Right atrium auricular region (tissue), 2 donors: ENCODE results near the gene KCNH6. TPM values are rescaled to one million over a fixed set of nuclear protein-coding genes. Genes with fewer than 3 reads are reported as not detected.

ENCODE experiments used
- DNase-seq: peaks from one replicate; pipeline ENCODE4 v3.0.0-alpha.2; 2019; ENCODE audit warnings: low spot score
- H3K27ac ChIP-seq, 2 donors: fragments of 200-600 bp; sonication (generic); 1 replicate in 1 of 2; 2 replicates in 1 of 2; pipeline ENCODE4 v1.5.1; 2016 to 2019
- H3K27me3 ChIP-seq, 2 donors: fragments of 200-600 bp; sonication (generic); one replicate each; pipeline versions ENCODE4 v1.5.1 to v1.6.0; 2017 to 2019
- H3K36me3 ChIP-seq: fragments of 200-600 bp; sonication (generic); one replicate; pipeline ENCODE4 v1.5.1; 2016
- H3K4me1 ChIP-seq, 2 donors: fragments of 200-600 bp; sonication (generic); one replicate each; pipeline versions ENCODE4 v1.5.1 to v1.6.0; 2017 to 2019
- H3K4me3 ChIP-seq, 2 donors: fragments of 200-600 bp; sonication (generic); 1 replicate in 1 of 2; 2 replicates in 1 of 2; pipeline ENCODE4 v1.5.1; 2017 to 2019; ENCODE audit warnings: mild to moderate bottlenecking in 1 of 2, moderate library complexity in 1 of 2
- H3K9me3 ChIP-seq, 2 donors: fragments of 200-600 bp; sonication (generic); one replicate each; pipeline ENCODE4 v1.5.1; 2019
- total RNA-seq, 2 donors: library from RNA; depleted of rRNA; stranded (reverse); fragments of >200 nt; gene quantifications; one replicate each; pipeline ENCODE4 v1.1.0, GENCODE V29; 2016
- TF ChIP-seq, protein P1 (sequence below), 2 donors: fragments of 200-600 bp; sonication (generic); IDR thresholded peaks; one replicate each; pipeline ENCODE4 v1.5.1; 2019; ENCODE audit warnings: antibody characterized with exemption in 2 of 2

Gene KCNH6
- total RNA-seq, 2 donors from 2014 or later: not detected

GRCh38 chr17:63512896-63513644, 10.1 kb upstream of the KCNH6 start:
- TF ChIP-seq, protein P1, sequence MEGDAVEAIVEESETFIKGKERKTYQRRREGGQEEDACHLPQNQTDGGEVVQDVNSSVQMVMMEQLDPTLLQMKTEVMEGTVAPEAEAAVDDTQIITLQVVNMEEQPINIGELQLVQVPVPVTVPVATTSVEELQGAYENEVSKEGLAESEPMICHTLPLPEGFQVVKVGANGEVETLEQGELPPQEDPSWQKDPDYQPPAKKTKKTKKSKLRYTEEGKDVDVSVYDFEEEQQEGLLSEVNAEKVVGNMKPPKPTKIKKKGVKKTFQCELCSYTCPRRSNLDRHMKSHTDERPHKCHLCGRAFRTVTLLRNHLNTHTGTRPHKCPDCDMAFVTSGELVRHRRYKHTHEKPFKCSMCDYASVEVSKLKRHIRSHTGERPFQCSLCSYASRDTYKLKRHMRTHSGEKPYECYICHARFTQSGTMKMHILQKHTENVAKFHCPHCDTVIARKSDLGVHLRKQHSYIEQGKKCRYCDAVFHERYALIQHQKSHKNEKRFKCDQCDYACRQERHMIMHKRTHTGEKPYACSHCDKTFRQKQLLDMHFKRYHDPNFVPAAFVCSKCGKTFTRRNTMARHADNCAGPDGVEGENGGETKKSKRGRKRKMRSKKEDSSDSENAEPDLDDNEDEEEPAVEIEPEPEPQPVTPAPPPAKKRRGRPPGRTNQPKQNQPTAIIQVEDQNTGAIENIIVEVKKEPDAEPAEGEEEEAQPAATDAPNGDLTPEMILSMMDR (IDR thresholded peaks at IDR 0.05): no peak
- Histone ChIP-seq H3K9me3 (no peaks in the 10 kb centered on the region), H3K4me3 (no peak overlapping the region), H3K27me3 (no peaks in the 10 kb centered on the region), H3K36me3 (no peaks in the 10 kb centered on the region), H3K27ac (no peak overlapping the region), H3K4me1 (no peaks in the 10 kb centered on the region)
- no peak for DNase-seq

DNA sequence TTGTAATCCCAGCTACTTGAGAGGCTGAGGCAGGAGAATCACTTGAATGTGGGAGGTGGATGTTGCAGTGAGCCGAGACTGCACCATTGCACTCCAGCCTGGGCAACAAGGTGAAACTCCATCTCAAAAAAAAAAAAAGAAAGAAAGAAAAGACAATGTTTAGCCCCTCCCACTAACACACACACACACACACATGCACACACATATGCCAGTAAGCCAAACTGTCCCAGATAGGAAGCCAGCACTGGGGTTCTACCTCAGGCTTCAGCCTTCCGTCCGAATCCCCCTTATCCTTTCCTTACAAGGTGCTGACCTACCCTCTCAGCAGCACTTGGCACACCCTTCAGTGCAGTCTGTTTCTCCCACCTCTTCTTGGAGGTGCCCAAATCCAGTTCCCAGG, 8.7 kb upstream of the KCNH6 start:
- Histone ChIP-seq H3K4me1 (no peaks in the 10 kb centered on the region), H3K27me3 (no peaks in the 10 kb centered on the region), H3K4me3 (no peak overlapping the region), H3K27ac (no peak overlapping the region), H3K36me3 (no peaks in the 10 kb centered on the region), H3K9me3 (no peaks in the 10 kb centered on the region)
- DNase-seq: no peak
- TF ChIP-seq, protein P1 (IDR thresholded peaks at IDR 0.05): no peak

DNA sequence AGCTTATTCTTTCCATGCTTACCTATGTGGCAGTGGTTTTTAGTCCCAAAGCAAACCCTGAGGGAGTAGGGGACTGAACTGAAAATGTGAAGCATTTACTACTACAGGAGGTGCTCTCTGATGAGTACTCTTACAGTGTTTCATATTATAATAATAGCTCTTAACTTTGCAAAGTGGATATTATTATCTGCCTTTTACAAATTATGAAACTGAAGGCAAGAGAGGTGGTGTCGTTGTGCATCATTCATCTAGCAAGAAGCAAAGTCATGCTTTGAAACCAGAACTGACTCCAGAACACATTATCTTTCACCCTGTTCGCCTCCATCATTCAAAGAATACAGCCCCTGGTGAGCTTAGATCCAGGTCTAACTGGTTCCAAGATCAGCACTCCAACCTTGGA, 8.2 kb upstream of the KCNH6 start:
- H3K27ac ChIP-seq: no peak overlapping the region
- no peak overlapping the region for H3K4me3 ChIP-seq
- H3K9me3 ChIP-seq: no peaks in the 10 kb centered on the region
- no peak for DNase-seq
- H3K36me3 ChIP-seq: no peaks in the 10 kb centered on the region
- TF ChIP-seq, protein P1 (IDR thresholded peaks at IDR 0.05): no peak
- H3K27me3 ChIP-seq: no peaks in the 10 kb centered on the region
- no peaks in the 10 kb centered on the region for H3K4me1 ChIP-seq

DNA sequence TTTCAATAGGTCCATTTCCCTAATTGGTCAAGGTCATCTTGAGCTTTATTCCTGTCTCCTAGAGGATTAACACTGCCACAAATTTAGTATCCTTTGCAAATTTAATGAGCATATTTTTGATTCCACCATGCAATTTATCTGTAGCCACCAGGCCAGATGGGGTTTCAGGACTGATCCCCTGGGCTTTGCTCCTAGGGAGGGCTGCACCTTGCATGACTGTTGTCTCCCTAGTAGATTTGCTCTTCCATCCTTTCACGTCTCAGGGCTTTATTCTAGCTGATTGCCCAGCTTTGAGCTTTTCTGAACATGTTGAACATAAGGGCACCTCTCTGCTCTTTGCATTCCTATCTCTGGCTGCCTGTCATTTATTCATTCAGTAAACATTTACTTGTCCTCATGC, 7.7 kb upstream of the KCNH6 start:
- DNase-seq: no peak
- Histone ChIP-seq H3K4me3 (no peak overlapping the region), H3K9me3 (no peaks in the 10 kb centered on the region), H3K27ac (no peak overlapping the region), H3K36me3 (no peaks in the 10 kb centered on the region), H3K4me1 (no peaks in the 10 kb centered on the region), H3K27me3 (no peaks in the 10 kb centered on the region)
- TF ChIP-seq, protein P1 (IDR thresholded peaks at IDR 0.05): no peak

DNA sequence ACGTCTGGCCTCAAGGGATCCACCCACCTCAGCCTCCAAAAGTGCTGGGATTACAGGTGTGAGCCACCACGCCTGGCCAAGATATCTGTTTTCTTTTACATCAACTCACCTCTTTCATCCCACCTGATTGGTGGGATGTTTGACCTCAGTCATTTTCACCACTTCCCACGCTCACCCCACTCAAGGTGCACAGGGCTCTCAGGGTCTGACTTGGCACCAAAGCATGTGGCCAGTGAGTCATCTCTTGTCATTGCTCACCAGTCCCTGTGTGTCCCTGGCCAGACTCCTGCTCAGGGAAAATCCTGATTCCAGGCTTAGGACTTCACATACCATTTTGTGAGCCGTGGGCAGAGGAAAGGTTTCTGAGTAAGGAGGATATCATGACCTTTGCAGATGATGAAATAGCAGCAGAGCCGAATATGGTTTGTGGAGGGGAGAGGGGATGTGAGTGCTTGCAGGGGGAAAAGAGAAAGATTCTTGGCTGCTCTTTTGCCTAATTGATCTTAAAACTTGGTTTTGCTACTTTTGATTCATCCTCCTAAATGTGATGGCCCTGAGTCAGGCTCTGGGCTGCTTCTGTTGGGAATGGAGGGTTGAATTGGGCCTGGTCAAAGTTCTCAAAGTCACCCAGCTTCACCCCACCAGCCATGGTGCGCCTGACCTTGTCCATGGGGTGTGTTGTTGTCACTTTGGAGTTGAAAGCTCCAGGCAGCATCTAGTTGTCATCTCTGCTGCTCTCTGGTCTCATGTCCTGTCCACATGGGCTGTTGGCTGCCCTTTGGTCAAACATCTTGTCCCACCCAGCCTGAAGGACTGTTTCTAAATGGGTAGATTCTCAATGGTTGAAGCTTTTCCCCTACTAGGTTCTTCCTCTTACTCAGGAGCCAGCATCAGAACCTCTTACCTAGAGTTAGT, 6.0 kb upstream of the KCNH6 start:
- Histone ChIP-seq H3K27me3 (no peaks in the 10 kb centered on the region), H3K4me3 (no peak overlapping the region)
- TF ChIP-seq, protein P1 (IDR thresholded peaks at IDR 0.05): no peak

More for the DNA sequence above, 6.0 kb upstream of the KCNH6 start:
- no peaks in the 10 kb centered on the region for H3K9me3 ChIP-seq
- H3K27ac ChIP-seq: no peak overlapping the region
- H3K36me3 ChIP-seq: no peaks in the 10 kb centered on the region
- no peak for DNase-seq
- H3K4me1 ChIP-seq: no peaks in the 10 kb centered on the region
